Measurements from ENCODE around the gene NEK6.

DNA sequence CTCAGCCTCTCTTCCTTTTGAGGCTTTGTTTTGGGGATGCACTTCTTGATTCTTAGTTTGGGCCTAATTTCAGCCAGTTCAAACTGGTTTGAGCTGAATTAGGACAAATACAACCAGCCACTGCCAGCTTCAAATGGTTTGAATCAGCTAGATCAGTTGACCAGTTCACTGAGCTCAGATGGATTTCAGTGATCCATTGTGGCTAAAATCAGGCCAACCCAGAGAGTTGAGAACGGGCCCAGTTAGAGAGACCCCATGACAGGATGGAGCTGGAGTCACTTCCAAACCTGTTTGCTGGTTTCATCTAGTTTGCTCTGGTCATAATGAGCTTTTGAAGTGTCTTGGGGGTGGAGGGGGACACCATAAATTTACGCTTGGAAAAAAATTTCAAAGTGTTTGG lies 48.0 kb upstream of the NEK6 start:
- TF ChIP-seq, protein P1, sequence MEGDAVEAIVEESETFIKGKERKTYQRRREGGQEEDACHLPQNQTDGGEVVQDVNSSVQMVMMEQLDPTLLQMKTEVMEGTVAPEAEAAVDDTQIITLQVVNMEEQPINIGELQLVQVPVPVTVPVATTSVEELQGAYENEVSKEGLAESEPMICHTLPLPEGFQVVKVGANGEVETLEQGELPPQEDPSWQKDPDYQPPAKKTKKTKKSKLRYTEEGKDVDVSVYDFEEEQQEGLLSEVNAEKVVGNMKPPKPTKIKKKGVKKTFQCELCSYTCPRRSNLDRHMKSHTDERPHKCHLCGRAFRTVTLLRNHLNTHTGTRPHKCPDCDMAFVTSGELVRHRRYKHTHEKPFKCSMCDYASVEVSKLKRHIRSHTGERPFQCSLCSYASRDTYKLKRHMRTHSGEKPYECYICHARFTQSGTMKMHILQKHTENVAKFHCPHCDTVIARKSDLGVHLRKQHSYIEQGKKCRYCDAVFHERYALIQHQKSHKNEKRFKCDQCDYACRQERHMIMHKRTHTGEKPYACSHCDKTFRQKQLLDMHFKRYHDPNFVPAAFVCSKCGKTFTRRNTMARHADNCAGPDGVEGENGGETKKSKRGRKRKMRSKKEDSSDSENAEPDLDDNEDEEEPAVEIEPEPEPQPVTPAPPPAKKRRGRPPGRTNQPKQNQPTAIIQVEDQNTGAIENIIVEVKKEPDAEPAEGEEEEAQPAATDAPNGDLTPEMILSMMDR (conservative IDR thresholded peaks at IDR 0.05): no peak
- TF ChIP-seq EZH2 (IDR thresholded peaks at IDR 0.05; ENCODE audit: low read depth): no peak

Data from PC-9 (cell line).